CD4-positive, alpha-beta T cell treated with Interleukin-6 for 4 hours (primary cell): Measurements from ENCODE around the gene EIPR1.

Experiments
- DNase-seq: peaks from one replicate; pipeline ENCODE4 v3.0.0-alpha.2; 2020; ENCODE audit warnings: mixed read lengths

EIPR1 gene

DNA sequence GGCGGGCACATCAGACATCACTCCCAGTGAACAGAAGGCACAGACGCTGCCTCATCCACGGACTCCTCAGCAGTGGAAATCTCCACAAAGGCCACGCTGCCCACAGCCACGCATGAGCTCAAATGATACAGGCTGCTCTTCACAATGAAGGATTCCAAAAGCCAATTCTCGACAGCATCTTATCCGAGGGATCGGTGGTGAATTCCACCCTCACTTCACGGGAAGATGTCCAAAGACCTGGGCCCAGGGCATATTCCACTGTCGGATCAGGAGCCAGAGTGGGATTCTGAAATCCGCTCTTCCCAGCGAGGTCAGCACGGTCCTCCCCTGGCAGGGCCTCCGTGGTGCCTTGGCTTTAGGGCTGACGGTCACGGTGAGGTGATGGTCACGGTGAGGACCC, 55.8 kb downstream of the EIPR1 start:
- DNase-seq = no peak

DNA sequence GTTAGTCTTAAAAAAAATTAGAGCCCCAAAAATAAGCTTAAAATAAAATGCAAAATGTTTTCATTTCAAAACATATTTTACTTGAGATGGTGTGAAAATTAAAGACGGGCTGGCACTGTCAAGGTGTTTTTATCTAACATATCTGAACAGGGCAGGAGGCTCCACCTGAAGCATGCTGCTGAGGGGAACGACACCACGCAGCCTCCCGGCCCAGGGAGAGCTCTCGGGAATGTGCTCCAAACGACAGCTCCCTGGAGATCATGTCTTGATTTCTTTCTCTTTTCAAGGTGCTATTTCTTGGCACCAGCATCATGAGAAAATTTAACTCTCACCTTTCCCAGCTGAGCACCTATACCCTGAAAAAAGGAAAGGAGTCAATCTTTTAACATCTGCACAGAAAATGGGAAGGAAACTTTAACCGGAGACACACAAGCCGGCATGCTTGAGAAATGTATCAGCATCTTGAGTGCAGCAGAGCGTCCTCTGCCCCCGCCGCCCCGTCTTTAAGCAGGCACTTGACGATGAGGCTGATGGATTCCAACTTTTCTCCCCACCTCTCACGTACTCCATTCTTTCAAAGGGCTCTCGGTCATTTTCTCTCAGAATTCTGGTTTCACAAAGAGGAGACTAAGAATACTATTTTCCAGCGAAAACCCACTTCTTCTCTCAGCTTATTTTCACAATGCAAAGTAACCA, 56.6 kb downstream of the EIPR1 start:
- no peak for DNase-seq

DNA sequence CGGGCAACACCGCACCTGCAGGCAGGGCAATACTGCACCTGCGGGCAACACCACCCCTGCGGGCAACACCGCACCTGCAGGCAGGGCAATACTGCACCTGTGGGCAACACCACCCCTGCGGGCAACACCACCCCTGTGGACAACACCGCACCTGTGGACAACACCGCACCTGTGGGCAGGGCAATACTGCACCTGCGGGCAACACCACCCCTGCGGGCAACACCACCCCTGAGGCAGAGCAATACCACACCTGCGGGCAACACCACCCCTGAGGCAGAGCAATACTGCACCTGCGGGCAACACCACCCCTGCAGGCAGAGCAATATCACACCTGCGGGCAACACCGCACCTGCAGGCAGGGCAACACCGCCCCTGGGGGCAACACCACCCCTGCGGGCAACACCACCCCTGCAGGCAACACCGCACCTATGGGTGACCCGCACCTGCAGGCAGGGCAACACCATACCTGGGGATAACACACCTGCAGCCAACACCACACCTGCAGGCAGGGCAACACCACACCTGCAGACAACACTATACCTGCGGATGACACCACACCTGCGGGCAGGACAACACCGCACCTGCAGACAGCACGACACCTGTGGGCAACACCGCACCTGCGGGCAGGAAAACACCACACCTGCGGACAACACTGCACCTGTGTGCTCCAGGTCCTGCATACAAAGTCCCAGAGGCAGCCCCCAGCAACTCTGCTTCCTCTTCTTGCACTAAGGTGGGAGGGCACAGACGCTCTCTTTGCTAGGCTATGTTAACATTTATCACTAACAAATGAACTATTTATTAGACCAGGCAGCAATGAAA, 57.7 kb downstream of the EIPR1 start:
- DNase-seq = no peak

DNA sequence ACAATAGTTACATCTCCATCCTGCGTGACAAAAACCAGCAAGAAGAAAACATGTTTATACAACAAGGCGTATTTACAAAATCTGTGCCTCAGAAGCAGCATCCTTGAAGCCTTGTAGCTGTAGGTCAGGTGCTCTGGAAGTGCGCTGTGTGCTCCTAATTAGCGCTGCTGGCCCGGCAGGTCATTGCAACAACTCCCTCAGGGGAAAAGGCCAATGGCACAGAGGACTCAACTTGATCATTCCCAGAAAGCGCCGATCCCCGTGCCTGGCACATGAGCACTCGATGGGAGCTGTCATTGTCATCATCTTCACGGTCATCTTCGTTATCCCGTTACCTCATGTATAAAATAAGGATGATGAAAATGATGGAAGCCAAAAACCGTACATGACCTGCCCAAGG, 58.5 kb downstream of the EIPR1 start:
- DNase-seq = no peak

DNA sequence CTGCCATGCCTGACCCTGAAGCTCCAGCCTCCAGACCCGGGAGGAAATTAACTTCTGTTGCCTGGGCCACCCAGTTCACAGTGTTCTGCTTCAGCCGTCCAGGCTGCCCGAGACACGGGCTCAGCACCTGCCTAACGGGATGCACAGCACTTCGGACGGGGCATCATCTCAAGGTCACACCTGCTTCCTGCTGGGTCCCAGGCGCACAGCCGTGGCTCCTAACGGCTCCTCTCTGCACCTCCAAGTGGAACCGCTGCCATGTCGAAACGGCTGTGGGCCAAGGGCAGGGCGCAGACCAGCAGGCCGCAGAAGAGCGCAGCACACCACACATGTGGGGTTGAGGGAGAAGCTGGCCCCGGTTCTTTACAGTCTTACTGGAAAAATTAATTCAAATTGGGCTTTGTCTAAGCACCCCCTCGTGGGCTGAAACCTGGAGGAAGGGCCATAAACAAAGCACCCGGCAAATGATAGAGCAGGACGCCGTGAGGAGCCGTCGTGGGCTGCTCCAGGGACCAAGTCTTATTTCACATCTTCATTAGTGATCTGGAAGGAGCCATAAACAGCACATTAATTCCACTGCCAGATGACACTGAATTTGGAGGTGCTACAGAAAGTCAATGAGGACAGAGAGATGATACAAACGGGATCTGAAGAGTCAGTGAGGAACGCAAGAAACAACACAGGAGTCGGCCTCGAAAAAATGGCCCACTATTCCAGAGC, 59.6 kb downstream of the EIPR1 start:
- DNase-seq = no peak

DNA sequence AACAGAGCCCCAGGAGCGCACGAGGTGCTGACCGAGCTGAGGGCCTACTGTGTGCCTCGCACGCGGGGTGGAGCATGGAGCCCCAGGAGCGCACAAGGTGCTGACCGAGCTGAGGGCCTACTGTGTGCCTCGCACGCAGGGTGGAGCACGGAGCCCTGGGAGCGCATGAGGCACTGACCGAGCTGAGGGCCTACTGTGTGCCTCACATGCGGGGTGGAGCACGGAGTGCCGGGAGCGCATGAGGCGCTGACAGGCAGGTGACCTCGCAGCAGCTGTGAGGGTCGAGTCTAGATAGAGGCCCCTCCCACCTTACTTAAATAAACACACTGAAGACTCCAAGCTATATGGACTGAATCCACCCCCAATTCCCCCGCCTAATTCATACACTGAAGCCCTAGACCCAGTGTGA, 60.3 kb downstream of the EIPR1 start:
- no peak for DNase-seq

DNA sequence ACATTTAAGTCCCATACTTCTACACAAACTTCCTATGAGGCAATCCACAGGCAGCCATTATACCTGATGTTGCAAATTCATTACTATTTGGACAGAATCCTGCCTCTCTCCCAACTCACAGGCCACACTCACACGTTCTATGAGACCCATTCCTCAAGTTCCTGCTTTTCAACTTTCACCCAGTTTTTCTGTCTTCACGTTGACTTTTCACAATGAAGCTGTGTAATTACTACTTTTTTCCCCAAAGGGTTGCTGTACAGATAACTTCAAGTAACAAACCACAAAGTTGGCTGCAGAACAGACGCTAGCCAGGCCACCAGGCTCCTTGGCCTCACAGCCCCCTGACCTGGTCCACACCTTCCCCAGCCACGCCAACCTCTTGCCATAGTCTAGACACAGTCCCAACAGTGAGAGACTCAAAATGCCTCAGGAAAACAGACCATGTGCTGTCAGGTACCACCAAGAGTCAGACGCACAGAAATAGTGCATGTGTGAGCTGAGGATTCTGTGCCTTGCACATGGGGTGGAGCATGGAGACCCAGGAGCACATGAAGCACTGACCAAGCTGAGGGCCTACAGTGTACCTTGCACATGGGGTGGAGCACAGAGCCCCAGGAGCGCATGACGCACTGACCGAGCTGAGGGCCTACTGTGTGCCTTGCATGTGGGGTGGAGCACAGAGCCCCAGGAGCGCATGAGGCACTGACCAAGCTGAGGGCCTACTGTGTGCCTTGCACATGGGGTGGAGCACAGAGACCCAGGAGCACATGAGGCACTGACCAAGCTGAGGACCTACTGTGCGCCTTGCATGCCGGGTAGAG, 61.0 kb downstream of the EIPR1 start:
- DNase-seq = no peak

DNA sequence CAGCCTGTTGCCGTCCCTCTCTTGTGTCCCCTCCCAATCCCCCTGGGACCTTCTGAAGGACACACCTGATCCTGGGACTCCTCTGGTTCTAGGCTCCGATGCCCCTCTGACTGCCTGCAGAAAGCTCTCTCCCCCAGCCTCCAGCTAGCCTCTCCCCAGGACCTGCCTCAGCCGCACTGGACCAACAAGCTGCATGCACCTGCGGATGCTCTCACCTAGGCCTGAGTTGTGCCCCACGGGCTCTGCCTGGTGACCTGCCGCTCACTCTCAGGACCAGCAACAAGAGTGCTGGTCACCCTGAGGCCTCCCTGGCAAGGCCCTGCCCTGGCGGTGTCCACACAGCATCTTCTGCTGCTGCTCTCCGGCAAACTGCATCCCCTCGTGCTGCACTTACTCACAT, 63.0 kb downstream of the EIPR1 start:
- no peak for DNase-seq

DNA sequence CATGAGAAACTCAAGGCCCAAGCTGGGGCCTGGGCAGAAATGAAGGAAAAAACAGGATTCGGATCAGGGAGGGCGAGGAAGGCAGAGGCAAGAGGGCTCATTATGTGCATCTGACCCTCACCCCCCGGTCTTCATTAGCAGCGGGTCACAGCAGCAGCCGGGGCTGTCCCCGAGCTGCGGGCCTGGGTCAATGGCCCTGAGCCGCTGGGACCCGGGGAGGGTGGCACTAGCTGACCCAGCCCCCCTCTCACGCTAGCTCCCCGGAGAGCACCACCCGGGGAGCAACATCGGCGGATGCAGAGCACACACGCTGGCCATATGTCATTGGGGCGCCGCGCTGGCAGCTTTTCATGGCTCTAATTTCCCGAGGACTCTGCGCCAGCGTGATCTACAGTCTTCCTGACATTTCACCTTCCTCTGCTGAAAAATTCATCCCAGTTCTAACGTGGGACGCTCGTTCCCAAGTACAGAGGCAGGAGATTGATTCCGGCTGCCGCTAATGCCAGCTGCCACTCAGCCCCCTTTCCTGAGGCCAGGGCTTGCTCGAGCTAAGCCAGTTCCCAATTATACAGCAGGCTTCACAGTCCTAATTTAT, 63.7 kb downstream of the EIPR1 start:
- no peak for DNase-seq

DNA sequence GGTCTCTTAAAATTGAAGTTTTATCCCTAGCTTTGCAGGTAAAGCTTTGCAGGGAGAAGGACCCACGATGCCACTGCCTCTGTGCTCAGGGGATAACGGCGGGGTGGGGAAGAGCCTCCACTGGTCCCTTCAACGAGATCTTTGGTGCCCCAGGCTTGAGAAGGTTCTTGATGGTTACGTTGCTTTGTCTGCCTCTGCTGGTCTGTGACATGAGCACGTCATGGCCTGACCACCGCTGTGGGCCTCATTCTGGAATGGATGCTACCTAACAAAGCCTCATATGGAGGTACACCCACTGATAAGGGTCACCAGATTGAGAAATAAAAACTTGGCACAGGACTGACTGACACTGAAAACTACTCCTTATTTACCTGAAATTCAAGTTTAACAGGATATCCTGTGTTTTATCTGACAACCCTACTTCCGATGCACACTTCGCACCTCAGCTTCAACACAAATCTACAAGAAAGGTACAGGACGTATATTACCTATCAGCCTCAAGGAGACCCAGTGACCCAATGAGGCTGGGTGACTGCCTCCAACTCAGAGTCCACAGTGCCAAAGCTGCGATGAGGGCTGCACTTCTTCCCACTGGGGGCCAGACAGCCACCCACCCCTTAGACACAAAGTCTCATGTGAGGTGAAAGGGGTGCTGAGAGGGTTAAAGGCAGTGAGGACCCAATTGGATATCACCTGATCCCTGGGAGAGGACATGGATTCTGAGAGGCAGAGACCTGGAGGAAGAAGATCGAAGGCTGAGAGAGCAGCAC, 64.9 kb downstream of the EIPR1 start:
- no peak for DNase-seq

DNA sequence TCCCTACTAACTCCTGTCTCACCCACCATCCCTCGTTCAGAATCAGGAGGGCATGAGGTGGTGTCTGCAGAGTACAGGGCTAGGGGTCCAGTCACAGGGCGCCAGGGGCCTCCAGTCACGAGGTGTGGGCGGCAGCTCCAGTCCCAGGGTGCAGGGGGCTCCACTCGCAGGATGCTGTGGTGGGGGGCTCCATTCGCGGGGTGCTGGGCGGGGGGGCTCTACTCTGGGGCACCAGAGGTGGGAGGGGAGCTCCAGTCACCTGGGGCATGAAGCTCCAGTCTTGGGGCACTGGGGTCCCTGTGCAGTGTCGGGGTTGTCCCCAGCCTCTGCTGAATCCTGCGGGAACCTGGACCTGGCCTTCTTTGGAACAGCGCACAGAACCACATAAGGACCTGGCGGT, 66.0 kb downstream of the EIPR1 start:
- DNase-seq = no peak

DNA sequence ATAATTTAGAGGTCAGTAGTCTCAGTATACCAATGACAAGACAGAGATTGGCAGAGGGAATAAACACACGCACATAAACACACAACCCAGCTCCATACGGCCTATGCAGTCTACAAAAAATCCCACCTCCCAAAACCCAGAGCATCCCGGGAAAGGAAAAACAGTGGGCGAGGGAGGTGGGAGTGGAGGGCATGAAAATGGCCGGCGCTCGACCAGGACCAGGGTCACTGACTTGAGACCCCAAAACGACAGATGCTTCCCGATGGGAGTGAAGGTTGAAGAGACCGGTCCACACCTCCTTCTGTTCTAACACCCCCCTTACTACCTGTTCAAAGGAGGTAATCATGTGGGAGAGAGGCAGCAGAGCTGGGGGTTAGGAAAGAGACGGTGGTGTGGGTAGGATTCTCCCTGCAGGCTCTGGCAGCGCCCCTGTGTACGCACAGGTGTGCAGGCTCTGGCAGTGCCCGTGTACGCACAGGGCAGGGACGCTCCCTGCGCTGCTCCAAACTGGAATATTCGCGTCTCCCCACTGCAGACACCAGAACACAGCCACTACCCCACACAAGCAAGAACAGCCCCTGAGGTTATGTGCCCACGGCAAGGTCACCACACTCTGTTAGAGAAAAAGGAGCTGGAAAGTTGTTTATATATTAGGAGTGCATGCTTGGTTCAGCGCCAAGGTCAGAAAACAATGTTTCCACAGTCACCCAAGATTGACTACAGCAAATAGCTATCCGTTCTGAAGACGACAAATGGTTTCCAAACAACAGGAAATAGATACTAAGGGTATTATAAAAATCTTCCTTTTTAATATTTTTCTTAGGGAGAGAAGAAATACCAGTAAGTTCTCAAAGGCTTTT, 67.9 kb downstream of the EIPR1 start:
- DNase-seq = no peak

DNA sequence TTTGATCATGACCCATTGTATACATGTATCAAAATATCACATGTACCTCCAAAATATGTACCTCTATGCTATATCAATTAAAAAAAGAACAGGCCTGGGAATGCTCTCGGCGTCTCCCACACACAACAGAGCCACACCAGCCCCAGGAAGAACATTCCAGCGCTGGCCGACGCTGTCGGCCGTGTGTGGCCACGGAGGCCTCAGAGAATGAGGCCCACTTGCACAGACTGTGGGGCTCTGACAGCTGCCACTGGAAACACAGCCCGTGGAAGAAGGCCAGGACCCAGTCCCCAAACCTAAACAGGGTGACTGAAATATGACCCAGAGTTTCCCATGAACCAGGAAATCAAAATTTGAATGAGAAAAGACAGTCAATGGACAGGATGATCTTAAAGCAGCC, 69.7 kb downstream of the EIPR1 start:
- DNase-seq = no peak

DNA sequence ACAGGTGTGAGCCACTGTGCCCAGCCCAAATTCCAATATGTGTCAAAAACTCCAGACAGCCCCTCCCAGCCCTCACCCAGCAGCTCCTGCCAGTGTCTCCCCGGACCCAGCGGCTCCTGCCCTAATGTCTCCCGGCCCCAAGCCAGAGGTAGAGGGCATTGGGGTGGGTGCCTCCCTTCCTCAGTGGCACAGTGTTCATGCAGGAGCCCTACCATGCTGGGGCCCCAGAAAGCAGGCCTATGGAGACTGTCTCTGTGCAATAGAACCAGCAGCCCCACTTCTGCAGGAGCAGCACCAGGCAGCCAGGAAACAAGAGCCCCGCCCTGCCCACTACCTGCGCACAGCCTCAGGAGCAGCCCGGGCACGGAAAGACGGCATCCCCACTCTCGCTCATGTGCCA, 70.4 kb downstream of the EIPR1 start:
- DNase-seq = no peak

DNA sequence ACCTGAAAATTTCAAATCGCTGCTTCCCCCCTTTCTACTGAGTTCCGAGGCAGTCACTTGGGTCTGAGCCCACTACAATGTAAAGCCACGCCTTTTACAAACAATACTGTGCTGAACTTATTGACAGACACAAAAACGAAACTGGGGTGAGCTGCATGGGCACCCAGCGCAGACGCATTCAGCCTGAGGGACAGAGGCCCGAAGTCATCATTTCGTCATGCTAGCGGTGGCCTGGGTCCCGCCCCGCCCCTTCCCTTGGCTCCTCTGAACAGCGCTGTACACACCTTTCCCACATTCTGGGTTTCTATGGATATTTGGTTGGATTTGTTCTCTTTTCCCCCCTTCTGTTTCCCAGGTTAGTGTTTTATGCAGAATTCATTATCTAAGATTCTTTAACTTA, 71.7 kb downstream of the EIPR1 start:
- no peak for DNase-seq

DNA sequence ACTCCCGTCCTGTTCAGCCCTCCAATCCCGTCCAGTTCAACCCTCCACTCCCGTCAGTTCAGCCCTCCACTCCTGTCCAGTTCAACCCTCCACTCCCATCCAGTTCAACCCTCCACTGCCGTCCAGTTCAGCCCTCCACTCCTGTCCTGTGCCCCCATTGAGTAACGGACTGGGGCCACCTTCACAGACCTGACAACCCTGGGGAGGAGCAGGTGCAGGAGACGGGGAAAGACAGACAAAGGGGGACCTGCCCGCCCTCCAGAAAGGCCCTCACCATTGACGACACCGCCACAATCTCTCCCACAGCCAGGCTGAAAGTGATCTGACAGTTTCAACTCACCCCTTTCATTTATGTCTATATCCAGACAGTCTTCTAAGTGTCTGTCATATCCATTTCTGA, 72.2 kb downstream of the EIPR1 start:
- no peak for DNase-seq

DNA sequence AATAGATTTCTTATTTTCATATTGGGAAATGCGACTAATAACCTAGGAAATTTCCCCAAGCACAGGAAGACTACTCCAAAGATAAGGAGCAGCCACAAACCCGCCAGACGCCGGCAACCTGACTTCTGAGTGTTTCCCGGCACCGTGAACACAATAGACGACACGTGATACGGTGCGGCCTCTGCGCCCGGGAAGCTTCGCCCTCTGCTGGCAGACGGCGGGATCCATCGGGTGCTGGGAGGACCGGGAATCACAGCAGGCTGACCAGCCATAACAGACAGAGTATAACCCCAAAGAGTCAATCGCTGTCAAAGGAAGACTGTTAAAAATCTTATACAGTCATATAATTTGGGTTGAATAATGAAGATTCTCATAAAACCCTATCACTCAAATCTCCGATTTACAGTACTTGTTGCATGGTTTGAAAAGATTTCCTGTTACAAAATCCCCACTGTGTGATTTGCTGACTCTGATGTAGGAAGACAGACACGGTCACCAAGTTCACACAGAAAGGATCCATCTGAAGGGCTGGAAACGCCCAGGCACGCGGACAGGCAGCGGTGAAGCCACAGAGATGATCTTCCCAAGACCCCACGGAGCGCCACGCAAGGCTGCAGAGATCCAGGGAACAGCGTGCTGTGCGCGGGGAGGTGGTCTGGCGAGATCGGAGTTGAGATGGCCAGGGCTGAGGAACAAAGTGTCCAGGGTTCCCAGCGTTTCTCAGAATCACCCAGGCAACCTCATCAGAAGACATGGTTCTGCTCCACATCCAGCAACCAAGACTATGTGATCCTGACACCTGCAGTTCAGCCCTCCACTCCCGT, 73.8 kb downstream of the EIPR1 start:
- DNase-seq = peak; percentile 79

DNA sequence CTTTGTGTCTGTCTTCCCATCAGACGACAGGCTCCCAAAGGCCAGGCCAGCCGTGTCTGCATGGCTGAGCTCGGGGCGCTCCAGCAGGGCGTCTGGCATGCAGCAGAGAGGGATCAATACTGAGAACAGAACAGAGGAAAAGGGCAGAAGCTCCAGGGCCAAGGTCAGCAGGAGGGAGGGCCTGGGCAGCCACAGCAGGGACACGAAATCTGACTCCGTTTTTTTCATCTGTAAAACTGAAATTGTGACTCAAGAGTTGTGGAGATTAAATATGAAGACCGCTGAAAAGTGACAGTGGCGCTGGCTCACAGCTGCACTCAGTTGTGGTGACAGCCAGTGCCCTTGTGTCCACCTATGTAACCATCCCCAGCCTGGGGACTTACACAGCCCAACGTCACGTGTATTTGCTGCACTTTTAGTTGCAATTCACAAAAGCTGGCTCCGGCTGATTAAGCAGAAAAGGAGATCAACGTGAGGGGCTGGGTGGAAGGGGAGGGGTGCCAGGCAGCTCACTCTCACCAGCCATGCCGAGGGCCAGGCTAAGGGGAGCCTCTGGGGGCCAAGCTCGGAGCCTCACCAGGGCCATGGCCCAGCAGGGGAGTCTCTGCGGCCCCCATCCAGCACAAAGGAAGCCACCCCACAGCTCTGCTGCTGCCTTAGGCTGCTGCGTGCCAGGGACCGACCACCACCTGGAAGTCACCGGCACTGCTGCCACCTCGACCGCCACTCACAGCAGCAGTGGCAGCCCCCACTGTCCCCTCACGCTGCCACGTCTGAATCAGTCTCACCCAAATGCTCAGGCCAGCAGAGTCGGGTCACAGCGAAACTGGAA, 74.7 kb downstream of the EIPR1 start:
- no peak for DNase-seq

DNA sequence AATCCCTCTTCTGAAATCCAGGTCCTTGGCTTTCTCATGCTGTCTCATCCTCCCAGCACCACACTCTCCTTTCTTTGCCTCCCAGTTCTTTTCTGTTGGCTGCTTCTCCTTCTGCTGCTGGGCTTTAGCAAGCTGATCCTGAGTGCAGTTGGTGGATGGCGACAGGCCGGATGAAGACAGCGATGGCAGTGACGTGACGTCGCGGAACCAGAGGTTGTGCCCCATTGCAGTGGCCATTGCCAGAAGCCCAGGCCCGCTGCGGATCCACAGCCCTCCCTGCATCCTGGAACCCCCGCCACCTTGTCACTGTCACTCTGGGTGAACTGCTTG, 75.2 kb downstream of the EIPR1 start:
- no peak for DNase-seq
